Central memory CD4-positive, alpha-beta T cell (primary cell): ENCODE results near the gene FAM20A.
A peak's percentile ranks its signal among the peaks of the same experiment; 100 is the strongest.

Experiments used
- DNase-seq: peaks from one replicate; pipeline ENCODE4 v3.0.0; 2022

The FAM20A gene

GRCh38 chr17:68608515-68609130 is 7.5 kb upstream of the FAM20A start:
- no peak for DNase-seq

- DNase-seq, result no peak
These were observed 5.5 kb upstream of the FAM20A start for GRCh38 chr17:68606451-68607307.

DNA sequence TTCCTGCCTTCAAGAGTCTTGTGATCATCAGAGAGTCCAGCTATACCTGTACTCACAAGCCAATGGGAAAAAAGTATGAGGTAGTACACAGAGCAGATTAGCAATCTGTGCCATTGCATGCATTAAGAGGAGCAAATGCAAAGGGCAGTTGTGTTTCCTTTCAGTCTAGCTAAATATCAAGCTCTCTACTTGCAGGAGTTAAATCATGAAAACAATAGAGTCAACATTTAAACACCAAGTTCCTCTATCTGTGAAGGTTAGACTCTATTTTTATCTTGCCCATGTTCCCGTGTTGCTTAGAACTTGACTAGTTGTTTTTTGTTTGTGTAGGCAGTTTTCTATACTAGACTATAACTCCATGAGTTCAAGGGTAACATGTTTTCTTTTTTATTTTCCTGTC is 4.7 kb upstream of the FAM20A start:
- no peak for DNase-seq

DNA sequence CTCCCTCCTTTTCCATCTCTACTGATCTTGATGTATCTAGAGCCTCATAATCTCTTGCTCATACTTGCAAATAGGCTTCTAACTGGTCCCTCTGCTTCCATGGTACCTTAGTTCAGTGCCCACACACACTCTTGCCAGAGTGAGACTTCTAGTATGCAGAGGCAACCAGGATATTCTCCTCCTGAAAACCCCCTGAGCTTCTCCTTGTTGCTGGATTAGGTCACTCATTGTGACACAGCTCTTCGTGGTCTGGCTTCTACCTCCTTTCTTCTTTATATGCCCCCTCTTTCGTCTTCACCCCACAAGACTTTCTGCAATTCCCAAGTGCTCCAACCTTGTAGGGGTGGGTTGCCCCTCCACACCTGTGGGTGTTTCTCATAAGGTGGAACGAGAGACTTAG is 2.5 kb upstream of the FAM20A start:
- no peak for DNase-seq

- no peak for DNase-seq
These were observed 1.9 kb upstream of the FAM20A start for GRCh38 chr17:68603027-68603426.

GRCh38 chr17:68602289-68602688 is 1.1 kb upstream of the FAM20A start:
- DNase-seq, result no peak

GRCh38 chr17:68601565-68602288 is 560 bp upstream of the FAM20A start:
- DNase-seq, result no peak

DNA sequence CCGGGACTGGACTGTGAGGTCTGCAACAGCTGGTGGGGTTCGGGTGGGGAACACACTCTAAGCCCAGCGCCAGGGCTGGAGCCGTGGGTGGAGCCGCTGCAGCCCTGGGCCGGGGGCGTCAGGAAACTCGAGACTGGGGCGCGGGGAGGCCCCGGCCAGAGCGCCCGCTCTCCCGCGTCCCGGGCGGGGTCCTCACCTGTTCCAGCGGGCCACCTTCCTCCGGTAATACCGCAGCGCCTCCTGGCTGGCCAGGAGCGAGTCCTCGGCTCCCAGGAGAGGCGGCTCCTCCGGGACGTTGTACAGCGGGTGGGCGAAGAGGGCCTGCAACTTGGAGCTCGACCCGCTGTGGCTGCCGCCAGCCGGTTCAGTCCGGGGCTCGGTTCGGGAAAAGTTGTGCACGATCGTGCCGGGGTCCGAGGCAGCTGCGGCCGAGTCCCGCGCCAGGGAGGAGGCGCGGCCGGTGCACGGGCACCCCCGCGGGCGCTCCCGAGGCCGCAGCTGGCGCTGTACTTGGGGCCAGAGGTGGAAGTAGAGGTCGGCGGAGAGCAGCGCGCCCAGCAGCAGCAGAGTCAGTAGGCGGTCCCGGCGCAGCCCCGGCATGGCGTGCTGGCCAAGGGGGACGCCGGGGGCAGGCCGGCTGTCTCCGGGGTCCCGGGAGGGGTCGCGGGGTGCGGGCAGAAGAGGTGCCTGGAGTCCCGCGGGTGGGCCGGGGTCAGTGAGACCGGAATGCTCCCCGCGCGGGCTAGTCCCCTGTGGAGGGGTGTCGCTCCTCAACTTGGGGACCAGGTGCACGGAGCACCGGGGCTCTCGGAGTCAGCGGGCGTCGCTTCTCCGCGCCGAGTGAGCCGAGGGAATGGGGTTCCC is 868 bp downstream of the FAM20A start:
- no peak for DNase-seq

GRCh38 chr17:68599552-68600066 is 1.6 kb downstream of the FAM20A start:
- DNase-seq, result no peak

DNA sequence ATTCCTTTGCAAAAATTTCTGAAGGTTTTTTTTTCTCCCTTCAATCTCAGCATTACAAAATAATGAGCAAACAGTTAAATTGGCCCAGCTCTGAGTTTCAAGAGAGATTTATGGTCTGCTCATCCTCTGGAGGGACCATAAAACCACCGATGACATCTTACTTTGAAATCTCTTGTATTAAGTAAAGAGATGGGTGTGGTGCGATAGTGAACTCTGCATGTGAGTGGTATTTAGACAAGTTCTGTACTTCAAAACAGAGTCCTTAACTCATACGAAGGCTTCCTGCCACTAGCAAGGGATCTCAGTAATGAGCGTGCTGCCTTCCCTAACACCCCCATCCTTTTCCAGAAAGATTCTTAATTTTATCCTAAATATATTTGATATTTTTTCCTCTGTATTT is 2.1 kb downstream of the FAM20A start:
- no peak for DNase-seq

DNA sequence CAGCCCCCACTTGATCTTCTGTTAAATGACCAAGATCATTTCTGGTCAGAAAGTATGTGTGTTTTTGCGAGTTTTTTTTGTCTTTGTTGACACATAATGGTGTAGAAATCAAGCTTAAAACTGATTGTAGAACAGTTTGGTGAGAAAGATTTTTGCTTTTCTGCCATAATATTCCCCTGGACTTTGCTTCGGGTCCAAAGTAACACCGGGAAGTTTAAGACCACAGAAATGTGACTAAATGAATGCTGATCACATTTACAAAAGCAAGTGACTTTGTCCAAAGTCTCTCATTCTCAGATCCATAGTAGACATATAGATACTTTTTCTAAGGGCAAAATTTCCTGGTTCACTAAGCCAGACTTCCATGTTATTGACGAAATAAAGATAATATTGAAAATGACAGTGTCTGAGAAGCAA is 2.6 kb downstream of the FAM20A start:
- no peak for DNase-seq

- no peak for DNase-seq
These were observed 3.1 kb downstream of the FAM20A start for GRCh38 chr17:68598074-68598473.

DNA sequence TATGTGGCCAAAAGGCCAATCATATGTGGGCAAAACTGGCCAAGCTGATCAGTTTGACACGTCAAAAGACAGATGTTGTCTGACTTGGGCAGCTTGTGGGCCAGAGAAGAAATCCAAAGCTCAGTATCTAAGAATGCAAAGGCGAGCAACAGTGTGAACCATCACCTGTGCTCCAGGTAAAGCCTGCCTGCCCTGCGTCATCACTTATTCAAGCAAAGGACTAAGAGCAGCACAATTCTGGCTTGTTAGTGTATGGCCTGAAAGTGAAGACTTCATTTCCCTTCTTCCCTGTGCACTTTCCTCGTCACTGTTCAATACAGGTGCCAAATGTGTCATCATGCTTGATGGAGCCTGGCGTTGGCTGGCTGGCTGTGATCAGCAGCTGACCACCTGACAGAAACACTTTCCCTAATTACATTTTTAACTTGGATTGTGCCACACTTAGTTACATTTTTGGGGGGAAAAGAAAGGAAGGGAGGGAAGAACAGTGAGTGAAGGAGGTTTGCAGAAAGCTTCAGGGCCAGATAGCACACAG is 4.7 kb downstream of the FAM20A start:
- DNase-seq, result no peak

- peak; percentile 15 for DNase-seq
These were observed 5.2 kb downstream of the FAM20A start for GRCh38 chr17:68595986-68596385.

GRCh38 chr17:68595496-68595895 is 5.7 kb downstream of the FAM20A start:
- no peak for DNase-seq

GRCh38 chr17:68594552-68594951 is 6.6 kb downstream of the FAM20A start:
- DNase-seq, result no peak

DNA sequence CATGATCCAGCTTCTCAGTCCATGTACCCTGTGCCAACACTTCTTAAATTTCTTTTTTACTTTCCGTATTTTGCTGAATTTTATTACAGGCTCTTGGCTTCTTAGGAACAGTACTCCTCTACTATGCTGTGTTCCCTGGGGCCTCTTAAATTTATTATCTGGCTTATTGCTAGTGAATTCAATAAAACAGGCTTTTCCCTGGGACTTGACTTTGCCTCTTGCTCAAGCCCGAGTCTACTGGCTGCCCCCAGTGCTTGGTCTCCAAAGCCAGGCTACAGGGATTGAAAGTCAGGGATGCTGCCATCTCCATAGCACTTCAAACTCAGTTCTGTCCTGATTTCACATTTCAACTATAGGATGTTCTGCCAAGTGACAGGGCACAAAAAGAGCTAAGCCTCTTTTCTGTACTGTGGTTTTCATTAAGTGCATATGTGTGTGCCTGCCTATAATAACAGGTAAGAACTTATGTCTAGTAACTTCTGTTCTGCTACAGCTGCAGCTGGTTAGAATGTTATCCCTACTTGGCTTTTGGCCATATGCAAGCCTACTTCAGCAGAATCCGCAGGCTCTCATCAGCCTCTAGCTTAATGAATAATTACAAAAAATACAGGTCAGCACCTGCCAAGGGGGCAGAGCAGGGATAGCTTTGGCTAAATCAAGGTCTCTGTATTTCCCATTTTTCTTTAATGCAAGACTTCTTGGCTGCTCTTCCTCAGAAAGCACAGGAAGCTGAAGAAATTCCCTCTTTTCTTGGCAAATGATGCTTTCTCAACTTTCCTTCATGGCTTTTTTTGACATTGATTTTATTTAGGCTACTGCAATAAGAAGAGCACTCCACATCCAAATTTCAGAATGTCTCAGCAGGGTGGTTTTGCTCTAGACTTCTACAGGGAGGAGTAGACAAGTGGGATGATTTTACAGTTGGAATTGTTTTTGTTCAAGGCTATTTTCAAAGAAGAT is 8.2 kb downstream of the FAM20A start:
- DNase-seq, result no peak

DNA sequence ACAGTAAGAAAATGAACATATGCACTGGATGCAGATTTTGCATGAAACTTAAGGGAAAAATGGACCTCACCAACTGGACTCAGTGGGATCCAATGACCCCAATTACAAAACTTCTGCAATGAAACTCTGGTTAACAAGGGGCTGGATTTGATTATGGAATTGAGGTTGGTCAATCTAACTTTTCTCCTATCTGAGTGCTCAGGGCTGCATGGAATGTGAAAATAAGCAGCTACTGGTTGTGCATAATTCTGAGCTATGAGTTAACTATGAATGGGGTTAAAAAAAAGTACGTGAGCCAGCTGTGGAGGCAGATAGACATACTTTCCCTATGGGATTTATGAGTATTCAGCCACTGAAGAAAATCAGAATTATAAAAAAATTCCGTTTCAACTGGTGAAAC is 9.2 kb downstream of the FAM20A start:
- no peak for DNase-seq

- no peak for DNase-seq
These were observed 9.6 kb downstream of the FAM20A start for GRCh38 chr17:68591583-68591982.

DNA sequence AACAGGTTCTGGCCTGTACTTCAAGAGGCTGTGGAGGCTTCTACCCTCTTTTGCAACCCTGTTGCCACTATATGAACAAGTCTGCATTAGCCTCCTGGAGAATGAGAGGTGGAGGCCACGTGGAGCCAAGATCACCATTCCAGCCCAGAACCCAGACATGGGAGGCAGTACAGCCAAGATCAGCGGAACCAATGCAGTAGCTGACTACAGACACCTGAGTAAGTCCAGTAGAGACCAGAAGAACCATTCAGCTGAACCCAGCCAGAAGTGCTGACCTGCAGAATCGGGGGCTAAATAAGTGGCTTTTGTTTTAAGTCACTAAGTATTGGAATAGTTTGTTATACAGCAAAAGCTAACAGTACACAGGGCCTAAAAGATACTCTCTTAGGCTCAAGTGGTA is 12.1 kb downstream of the FAM20A start:
- DNase-seq, result no peak

DNA sequence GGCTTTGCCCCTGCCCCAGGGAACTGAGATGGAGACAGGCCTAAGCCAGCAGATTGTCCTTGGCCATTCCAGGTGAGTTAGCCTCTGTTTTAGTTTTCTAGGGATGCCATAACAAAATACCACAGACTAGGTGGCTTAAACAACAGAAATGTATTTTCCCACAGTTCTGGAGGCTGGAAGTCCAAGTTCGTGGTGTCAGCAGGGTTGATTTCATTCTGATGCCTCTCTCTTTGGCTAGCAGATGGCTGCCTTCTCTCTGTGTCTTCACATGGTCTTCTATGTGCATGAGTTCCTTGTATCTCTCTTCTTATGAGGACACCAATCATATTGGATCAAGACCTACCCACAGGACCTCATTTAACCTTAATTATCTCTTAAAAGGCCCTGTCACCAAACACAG is 12.8 kb downstream of the FAM20A start:
- no peak for DNase-seq
